ENCODE measurements around the gene SPRING1. TPM values are rescaled to one million over a fixed set of nuclear protein-coding genes. Genes with fewer than 3 reads are reported as not detected.

SPRING1 gene
- total and polyA plus RNA-seq, 2 experiments from 2014 or later, result 36.0 to 95.2 TPM

DNA sequence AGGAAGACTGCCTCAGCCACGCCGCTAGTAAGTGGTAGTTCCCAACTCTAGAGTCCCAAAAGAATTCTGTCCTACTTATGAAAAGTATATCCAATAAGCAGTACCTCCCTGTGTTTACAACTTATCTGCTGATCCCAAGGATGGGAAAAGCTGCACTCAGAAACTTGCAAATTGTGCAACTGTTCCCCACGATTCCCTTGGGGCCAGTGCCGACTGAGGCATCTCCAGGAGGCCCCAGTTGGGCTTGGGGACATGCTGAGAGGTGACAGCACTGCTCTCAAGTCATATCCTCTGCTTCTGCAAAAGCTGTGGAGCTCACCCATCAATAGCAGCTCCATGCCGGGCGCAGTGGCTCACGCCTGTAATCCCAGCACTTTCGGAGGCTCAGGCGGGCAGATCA lies 23.7 kb downstream of the SPRING1 start:
- Histone ChIP-seq H3K4me2 (no peak overlapping the region), H2AFZ (no peak overlapping the region), H4K20me1 (ENCODE audit: insufficient read depth, poor library complexity, severe bottlenecking) (peaks cover 8% of the 10 kb centered on the region), H3K9me2 (replicated peaks; ENCODE audit: insufficient read depth) (no peaks in the 10 kb centered on the region), H3K27me3 (peaks cover 10% of the 10 kb centered on the region), H3K27ac (no peak overlapping the region), H3K36me3 (replicated peaks; ENCODE audit: insufficient read depth, low read depth) (no peaks in the 10 kb centered on the region), H3K4me3 (no peak overlapping the region), H3K79me2 (peaks cover 9% of the 10 kb centered on the region), H3K9me3 (ENCODE audit: low read depth) (no peaks in the 10 kb centered on the region), H3K4me1 (ENCODE audit: insufficient read depth) (no peaks in the 10 kb centered on the region)
- TF ChIP-seq EZH2 (IDR thresholded peaks at IDR 0.05; ENCODE audit: borderline replicate concordance) (no peak), EZH2phosphoT487 (IDR thresholded peaks at IDR 0.05; ENCODE audit: low read depth, severe bottlenecking, unreplicated experiment) (no peak)
- TF ChIP-seq, protein P1, sequence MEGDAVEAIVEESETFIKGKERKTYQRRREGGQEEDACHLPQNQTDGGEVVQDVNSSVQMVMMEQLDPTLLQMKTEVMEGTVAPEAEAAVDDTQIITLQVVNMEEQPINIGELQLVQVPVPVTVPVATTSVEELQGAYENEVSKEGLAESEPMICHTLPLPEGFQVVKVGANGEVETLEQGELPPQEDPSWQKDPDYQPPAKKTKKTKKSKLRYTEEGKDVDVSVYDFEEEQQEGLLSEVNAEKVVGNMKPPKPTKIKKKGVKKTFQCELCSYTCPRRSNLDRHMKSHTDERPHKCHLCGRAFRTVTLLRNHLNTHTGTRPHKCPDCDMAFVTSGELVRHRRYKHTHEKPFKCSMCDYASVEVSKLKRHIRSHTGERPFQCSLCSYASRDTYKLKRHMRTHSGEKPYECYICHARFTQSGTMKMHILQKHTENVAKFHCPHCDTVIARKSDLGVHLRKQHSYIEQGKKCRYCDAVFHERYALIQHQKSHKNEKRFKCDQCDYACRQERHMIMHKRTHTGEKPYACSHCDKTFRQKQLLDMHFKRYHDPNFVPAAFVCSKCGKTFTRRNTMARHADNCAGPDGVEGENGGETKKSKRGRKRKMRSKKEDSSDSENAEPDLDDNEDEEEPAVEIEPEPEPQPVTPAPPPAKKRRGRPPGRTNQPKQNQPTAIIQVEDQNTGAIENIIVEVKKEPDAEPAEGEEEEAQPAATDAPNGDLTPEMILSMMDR (IDR thresholded peaks at IDR 0.05; ENCODE audit: poor library complexity), result no peak
- WGBS (ENCODE audit: low lambda C conversion rate, missing lambda C conversion rate), result 94% methylated on average over 8 of the region's 9 CpGs
- DNase-seq (ENCODE audit: low spot score), result no peak

DNA sequence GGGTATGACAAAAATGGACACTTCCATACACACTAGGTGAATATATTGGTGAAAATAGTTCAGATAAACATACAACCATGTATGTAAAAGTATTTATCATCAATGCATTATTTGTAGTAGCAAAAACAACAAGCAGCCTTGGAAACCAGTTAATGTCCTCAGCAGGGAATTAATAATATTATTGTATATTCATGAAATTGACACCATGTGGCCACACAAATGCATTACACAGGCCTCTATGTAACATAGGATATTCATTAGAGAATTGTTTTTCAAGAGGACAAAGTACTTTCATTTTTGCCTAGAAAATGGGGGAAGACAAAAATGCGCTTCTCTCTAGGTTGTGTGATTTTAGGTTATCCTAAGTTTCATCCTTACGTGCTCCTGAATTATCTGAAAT lies 24.3 kb downstream of the SPRING1 start:
- Histone ChIP-seq H3K9me3 (ENCODE audit: low read depth) (no peaks in the 10 kb centered on the region), H3K27me3 (peaks cover 10% of the 10 kb centered on the region), H3K4me2 (no peak overlapping the region), H3K27ac (no peak overlapping the region), H3K4me3 (no peak overlapping the region), H3K36me3 (replicated peaks; ENCODE audit: insufficient read depth, low read depth) (no peaks in the 10 kb centered on the region), H3K79me2 (peaks cover 8% of the 10 kb centered on the region), H4K20me1 (ENCODE audit: insufficient read depth, poor library complexity, severe bottlenecking) (peaks cover 6% of the 10 kb centered on the region), H3K4me1 (ENCODE audit: insufficient read depth) (no peaks in the 10 kb centered on the region), H2AFZ (no peak overlapping the region), H3K9me2 (replicated peaks; ENCODE audit: insufficient read depth) (no peaks in the 10 kb centered on the region)
- no peak for TF ChIP-seq EZH2 (IDR thresholded peaks at IDR 0.05; ENCODE audit: borderline replicate concordance)
- TF ChIP-seq EZH2phosphoT487 (IDR thresholded peaks at IDR 0.05; ENCODE audit: low read depth, severe bottlenecking, unreplicated experiment), result no peak
- TF ChIP-seq, protein P1 (IDR thresholded peaks at IDR 0.05; ENCODE audit: poor library complexity), result no peak
- 90% methylated on average over 2 of the region's 2 CpGs for WGBS (ENCODE audit: low lambda C conversion rate, missing lambda C conversion rate)
- DNase-seq (ENCODE audit: low spot score), result no peak

DNA sequence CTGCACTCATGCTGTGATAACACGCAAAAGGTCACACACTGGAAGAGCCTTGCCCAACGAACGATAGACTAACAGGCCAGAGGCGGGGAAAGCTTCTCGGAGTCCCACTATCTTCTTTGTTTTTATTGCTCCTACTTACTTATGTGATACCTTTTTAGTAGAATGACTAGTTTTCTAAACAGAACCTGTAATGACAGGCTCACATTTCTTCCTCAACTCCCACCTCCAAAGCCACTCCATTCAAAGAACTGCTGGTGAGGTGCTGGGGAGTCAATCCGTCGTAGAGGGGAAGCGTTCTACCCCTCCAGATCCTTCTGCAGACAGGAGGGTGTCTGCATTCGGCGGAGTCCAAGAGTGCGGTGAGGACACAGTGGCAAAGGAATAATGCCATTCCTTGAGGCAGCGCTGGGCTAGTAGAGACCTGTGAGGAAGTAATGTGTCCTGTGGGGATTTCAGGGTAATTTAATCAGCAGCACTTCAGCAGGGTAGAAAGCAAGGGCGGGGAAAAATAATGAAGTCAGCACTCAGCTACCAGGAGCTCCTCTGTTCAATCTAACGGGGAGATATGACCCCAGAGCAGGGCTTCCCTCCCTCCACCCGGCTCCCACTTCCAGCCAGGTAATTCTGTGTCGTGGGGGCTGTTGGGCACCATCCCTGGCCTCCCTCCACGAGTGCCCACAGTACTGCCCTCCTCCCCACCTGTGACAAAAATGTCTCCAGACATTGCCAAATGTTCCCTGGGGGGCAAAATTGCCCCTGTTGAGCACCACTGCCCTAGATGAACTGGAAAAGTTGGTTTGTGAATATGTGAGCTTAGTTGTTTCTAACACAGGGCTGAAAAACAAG lies 25.2 kb downstream of the SPRING1 start:
- H3K27ac ChIP-seq, result no peak overlapping the region

More for the DNA sequence above, 25.2 kb downstream of the SPRING1 start:
- WGBS (ENCODE audit: low lambda C conversion rate, missing lambda C conversion rate), result 87% methylated on average over 17 of the region's 17 CpGs
- Histone ChIP-seq H3K27me3 (peaks cover 10% of the 10 kb centered on the region), H3K79me2 (peaks cover 2% of the 10 kb centered on the region), H3K9me3 (ENCODE audit: low read depth) (no peaks in the 10 kb centered on the region), H2AFZ (no peak overlapping the region), H3K4me3 (no peak overlapping the region), H4K20me1 (ENCODE audit: insufficient read depth, poor library complexity, severe bottlenecking) (no peaks in the 10 kb centered on the region), H3K4me1 (ENCODE audit: insufficient read depth) (no peaks in the 10 kb centered on the region), H3K36me3 (replicated peaks; ENCODE audit: insufficient read depth, low read depth) (no peaks in the 10 kb centered on the region), H3K9me2 (replicated peaks; ENCODE audit: insufficient read depth) (no peaks in the 10 kb centered on the region), H3K4me2 (no peak overlapping the region)
- no peak for DNase-seq (ENCODE audit: low spot score)
- TF ChIP-seq EZH2phosphoT487 (IDR thresholded peaks at IDR 0.05; ENCODE audit: low read depth, severe bottlenecking, unreplicated experiment), result no peak
- TF ChIP-seq, protein P1 (IDR thresholded peaks at IDR 0.05; ENCODE audit: poor library complexity), result no peak

Data from hepatocyte (in vitro differentiated cells).